ENCODE data around the gene ENHO.

Gene ENHO

DNA sequence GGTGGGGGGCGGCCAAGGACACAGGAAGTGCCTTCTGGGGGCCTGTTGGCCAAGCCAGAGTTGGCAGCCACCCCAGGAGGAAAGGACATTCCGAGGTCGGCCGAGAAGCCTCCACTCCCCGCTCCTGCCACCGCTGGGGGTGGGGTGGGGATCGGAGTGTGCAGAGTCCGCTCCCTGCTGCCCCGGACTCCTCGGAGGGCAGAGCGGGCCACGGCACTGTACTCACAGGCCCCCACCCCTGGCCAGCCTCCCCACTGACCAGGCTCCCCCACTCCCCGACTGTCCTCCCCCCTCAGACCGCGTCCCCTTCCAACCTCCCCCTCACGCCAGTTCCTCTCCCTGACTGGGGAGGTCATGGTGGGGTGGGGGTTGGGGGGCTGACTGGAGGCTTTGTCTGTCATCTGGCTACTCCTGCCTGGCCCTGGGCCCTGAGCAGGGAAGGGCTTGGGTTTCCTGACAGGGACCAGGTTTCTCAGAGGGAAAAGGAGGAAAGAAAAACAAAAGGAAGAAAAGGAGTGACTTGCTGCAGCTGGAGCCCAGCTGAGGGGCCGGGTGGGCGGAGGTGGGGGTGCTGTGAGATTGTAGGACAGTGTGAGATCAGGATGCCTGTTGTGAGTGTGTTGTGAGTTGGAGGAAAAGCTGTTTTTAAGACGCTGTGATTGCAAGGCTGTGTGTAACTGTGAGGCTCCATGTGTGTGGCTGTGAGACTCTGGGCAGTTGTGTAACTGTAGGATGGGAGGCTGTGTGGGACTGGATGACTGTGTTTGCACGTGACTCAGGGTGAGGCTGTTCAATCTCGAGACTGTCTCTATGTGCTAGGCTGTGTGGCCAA, 37.0 kb upstream of the ENHO start:
- H3K4me3 ChIP-seq (ENCODE audit: low read depth, low read length), result no peak overlapping the region
- no peak for TF ChIP-seq CTCF (IDR thresholded peaks at IDR 0.05; ENCODE audit: borderline replicate concordance, insufficient read depth, low read depth, low read length)

DNA sequence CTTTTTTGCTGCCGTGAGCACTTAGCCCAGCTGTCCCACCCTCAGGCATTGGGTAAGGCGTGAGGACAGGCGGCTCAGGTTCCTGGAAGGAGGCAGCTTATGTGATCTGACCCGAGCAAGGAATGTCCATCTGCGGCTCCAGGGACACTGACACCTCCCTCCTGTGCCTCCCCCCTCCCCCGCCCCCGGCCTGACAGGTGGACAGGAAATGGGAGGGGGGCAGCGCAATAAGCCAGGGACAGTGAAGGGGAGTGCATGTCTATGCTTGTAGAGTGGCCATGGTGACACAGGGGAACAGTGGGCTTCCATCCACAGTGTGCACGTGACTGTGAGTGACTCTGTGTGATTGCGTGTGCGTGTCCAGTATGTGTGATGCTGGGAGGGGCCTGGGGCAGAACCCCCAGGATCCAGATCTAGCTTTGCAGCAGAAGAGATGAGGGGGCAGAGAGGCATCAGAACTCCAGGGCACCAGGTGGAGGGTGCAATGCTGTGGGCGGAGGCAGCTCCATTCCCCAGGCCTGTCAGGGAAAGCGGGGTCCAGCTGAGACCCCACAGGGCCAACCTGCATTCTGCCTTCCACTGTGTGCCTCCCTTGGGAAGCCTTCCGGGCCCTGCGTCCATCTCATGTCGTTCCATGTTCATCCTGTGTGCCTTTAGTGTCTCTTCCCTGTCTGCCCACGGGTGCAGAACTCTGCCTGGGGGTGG, 36.3 kb upstream of the ENHO start:
- H3K4me3 ChIP-seq (ENCODE audit: low read depth, low read length), result no peak overlapping the region
- TF ChIP-seq CTCF (IDR thresholded peaks at IDR 0.05; ENCODE audit: borderline replicate concordance, insufficient read depth, low read depth, low read length), result no peak

DNA sequence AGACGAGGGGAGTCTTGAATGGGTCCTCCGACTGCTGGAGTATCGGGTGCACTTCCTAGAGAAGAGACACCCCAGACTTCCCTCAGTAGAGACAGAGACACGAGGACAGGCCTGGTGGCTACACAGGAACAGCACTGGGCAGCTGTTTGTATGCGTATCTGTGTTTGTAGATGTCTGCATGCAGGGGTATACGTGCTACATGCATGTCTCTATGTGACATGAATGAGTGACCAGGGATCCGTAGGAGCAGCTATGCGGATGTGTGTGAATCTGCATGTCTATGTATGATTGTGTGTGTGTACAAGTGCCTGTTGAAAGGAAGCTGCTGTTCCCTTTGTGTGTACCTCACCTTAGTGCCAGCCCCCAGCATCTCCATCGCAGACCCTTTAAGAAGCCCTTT, 35.6 kb upstream of the ENHO start:
- H3K4me3 ChIP-seq (ENCODE audit: low read depth, low read length), result no peak overlapping the region
- no peak for TF ChIP-seq CTCF (IDR thresholded peaks at IDR 0.05; ENCODE audit: borderline replicate concordance, insufficient read depth, low read depth, low read length)

GRCh38 chr9:34557426-34558321, 34.9 kb upstream of the ENHO start:
- TF ChIP-seq CTCF (IDR thresholded peaks at IDR 0.05; ENCODE audit: borderline replicate concordance, insufficient read depth, low read depth, low read length), result no peak
- H3K4me3 ChIP-seq (ENCODE audit: low read depth, low read length), result no peak overlapping the region

GRCh38 chr9:34556949-34557348, 34.2 kb upstream of the ENHO start:
- no peak for TF ChIP-seq CTCF (IDR thresholded peaks at IDR 0.05; ENCODE audit: borderline replicate concordance, insufficient read depth, low read depth, low read length)

DNA sequence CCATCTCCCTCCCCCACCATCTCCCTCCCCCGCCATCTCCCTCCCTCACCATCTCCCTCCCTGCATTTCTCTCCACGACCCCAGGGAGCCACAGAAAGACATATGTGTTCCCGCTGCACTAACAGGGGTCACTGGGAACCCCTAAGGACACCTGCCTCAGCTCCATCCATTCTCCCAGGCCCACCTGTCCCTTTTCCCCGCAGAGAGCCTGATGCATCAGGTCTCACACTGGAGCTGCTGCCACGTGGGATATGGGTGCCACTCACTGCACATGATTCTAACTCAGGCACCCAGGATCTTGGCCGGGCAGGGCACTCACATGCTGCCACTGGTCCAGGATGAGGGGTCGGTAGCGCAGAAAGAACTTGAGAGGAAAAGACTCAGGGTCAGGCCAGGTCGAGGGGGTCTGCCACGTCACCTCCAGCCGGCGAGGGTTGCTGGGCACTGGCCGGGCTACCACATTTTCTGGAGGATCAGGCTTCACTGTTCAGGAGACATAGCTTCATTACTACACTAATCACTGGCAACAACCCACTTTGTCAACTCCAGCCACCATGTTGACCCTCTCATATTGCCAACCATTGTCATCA, 33.2 kb upstream of the ENHO start:
- TF ChIP-seq CTCF (IDR thresholded peaks at IDR 0.05; ENCODE audit: borderline replicate concordance, insufficient read depth, low read depth, low read length), result no peak

More at GRCh38 chr9:34556949-34557348, 34.2 kb upstream of the ENHO start:
- no peak overlapping the region for H3K4me3 ChIP-seq (ENCODE audit: low read depth, low read length)

More for the DNA sequence above, 33.2 kb upstream of the ENHO start:
- no peak overlapping the region for H3K4me3 ChIP-seq (ENCODE audit: low read depth, low read length)
